ENCODE results near the gene TBL3.

The TBL3 gene

GRCh38 chr16:2016407-2016922, 44.6 kb downstream of the TBL3 start:
- TF ChIP-seq CTBP1 (IDR thresholded peaks at IDR 0.05; ENCODE audit: borderline replicate concordance): no peak
- ChIA-PET CTCF (interaction anchor here (0.6 to 1.3 kb wide), 10 partner anchors 12 to 134 kb away, joined by 3 to 8 read pairs (median 3); partner anchors contain the start of genes NTHL1 and TSC2), POLR2A (interaction anchor here (0.6 to 1.4 kb wide), 5 partner anchors 8 to 139 kb away, joined by 3 to 9 read pairs (median 3); partner anchors contain the start of genes RPS2 and TRAF7)
- DNase-seq (ENCODE audit: extremely low spot score): no peak

GRCh38 chr16:2019518-2019920, 47.7 kb downstream of the TBL3 start, which contains the start of gene NPW:
NPW (plus strand) TSS chr16:2019785.
- CTCF ChIA-PET: no interaction called here
- POLR2A ChIA-PET: interaction anchor here (1.4 to 1.9 kb wide), 2 partner anchors 10 to 136 kb away, joined by 3 to 5 read pairs; partner anchors contain the start of gene TRAF7
- no peak for DNase-seq (ENCODE audit: extremely low spot score)
- TF ChIP-seq NFRKB (IDR thresholded peaks at IDR 0.05) (no peak), FOXM1 (IDR thresholded peaks at IDR 0.05; ENCODE audit: borderline replicate concordance) (no peak), BHLHE40 (IDR thresholded peaks at IDR 0.05; ENCODE audit: borderline replicate concordance) (no peak), PKNOX1 (IDR thresholded peaks at IDR 0.05) (no peak)

- ChIA-PET POLR2A (interaction anchor here (1.4 to 1.9 kb wide), 2 partner anchors 11 to 135 kb away, joined by 3 to 5 read pairs; partner anchors contain the start of gene TRAF7), CTCF (interaction anchor here (0.6 kb wide), 1 partner anchor 421 kb away, joined by 3 read pairs; no protein-coding TSS in a partner anchor)
- TF ChIP-seq ZNF384 (IDR thresholded peaks at IDR 0.05) (no peak), LEF1 (IDR thresholded peaks at IDR 0.05; ENCODE audit: borderline replicate concordance) (no peak), SP1 (IDR thresholded peaks at IDR 0.05) (no peak), CTBP1 (IDR thresholded peaks at IDR 0.05; ENCODE audit: borderline replicate concordance) (no peak), ELF4 (IDR thresholded peaks at IDR 0.05) (no peak), SUZ12 (IDR thresholded peaks at IDR 0.05) (no peak), L3MBTL2 (conservative IDR thresholded peaks at IDR 0.05) (no peak)
- no peak for DNase-seq (ENCODE audit: extremely low spot score)
Measured at GRCh38 chr16:2019921-2020831, 48.3 kb downstream of the TBL3 start.

GRCh38 chr16:2022723-2023091, 50.9 kb downstream of the TBL3 start:
- ChIA-PET POLR2A (interaction anchor here (0.6 to 1.3 kb wide), 6 partner anchors 12 to 229 kb away, joined by 3 to 4 read pairs (median 3); partner anchors contain the start of genes ECI1, NTHL1, TRAF7 and TSC2), CTCF (interaction anchor here (0.5 to 1.5 kb wide), 9 partner anchors 19 to 216 kb away, joined by 3 to 13 read pairs (median 4); no protein-coding TSS in a partner anchor)
- TF ChIP-seq CTBP1 (IDR thresholded peaks at IDR 0.05; ENCODE audit: borderline replicate concordance) (no peak), FOXA1 (IDR thresholded peaks at IDR 0.05) (no peak), HDGF (IDR thresholded peaks at IDR 0.05; ENCODE audit: borderline replicate concordance) (no peak), FOXM1 (IDR thresholded peaks at IDR 0.05; ENCODE audit: borderline replicate concordance) (no peak), PKNOX1 (IDR thresholded peaks at IDR 0.05) (no peak), ARNT (IDR thresholded peaks at IDR 0.05) (no peak)
- peak; percentile 53 for DNase-seq (ENCODE audit: extremely low spot score)

- ChIA-PET CTCF (interaction anchor here (0.5 to 1.5 kb wide), 12 partner anchors 19 to 215 kb away, joined by 3 to 13 read pairs (median 3); no protein-coding TSS in a partner anchor), POLR2A (interaction anchor here (0.6 to 1.7 kb wide), 8 partner anchors 13 to 132 kb away, joined by 3 to 8 read pairs (median 4); partner anchors contain the start of genes NTHL1, RPS2, TRAF7 and TSC2)
- peak; percentile 99 for DNase-seq (ENCODE audit: extremely low spot score)
- TF ChIP-seq SUZ12 (IDR thresholded peaks at IDR 0.05): no peak
- TF ChIP-seq HDGF (IDR thresholded peaks at IDR 0.05; ENCODE audit: borderline replicate concordance): 0 out of 2 replicates have a peak, but pooled peaks have one; percentile 56
- TF ChIP-seq FOXA1 (IDR thresholded peaks at IDR 0.05): no peak
- TF ChIP-seq ARNT (IDR thresholded peaks at IDR 0.05): 0 out of 2 replicates have a peak, but pooled peaks have one; percentile 19
Measured at GRCh38 chr16:2023092-2024031, 51.5 kb downstream of the TBL3 start.

- DNase-seq (ENCODE audit: extremely low spot score): no peak
- ChIA-PET POLR2A (interaction anchor here (1.4 to 1.7 kb wide), 4 partner anchors 23 to 131 kb away, joined by 3 to 8 read pairs (median 6); partner anchors contain the start of genes NTHL1, RPS2, TRAF7 and TSC2), CTCF (interaction anchor here (0.5 to 1.0 kb wide), 4 partner anchors 35 to 123 kb away, joined by 3 read pairs; no protein-coding TSS in a partner anchor)
- TF ChIP-seq FOXA1 (IDR thresholded peaks at IDR 0.05) (no peak), NFRKB (IDR thresholded peaks at IDR 0.05) (no peak), FOXK2 (IDR thresholded peaks at IDR 0.05) (no peak), ARNT (IDR thresholded peaks at IDR 0.05) (no peak), PKNOX1 (IDR thresholded peaks at IDR 0.05) (no peak), SUZ12 (IDR thresholded peaks at IDR 0.05) (no peak), CTBP1 (IDR thresholded peaks at IDR 0.05; ENCODE audit: borderline replicate concordance) (no peak), FOXM1 (IDR thresholded peaks at IDR 0.05; ENCODE audit: borderline replicate concordance) (no peak), ZNF384 (IDR thresholded peaks at IDR 0.05) (no peak), SP1 (IDR thresholded peaks at IDR 0.05) (no peak), TARDBP (IDR thresholded peaks at IDR 0.05) (no peak), HDGF (IDR thresholded peaks at IDR 0.05; ENCODE audit: borderline replicate concordance) (no peak), ELF4 (IDR thresholded peaks at IDR 0.05) (no peak), L3MBTL2 (conservative IDR thresholded peaks at IDR 0.05) (no peak), LEF1 (IDR thresholded peaks at IDR 0.05; ENCODE audit: borderline replicate concordance) (no peak), BHLHE40 (IDR thresholded peaks at IDR 0.05; ENCODE audit: borderline replicate concordance) (no peak)
Measured at GRCh38 chr16:2024032-2024420, 52.2 kb downstream of the TBL3 start.

Measured in HEK293T (cell line).